HG03039 (cell line): ENCODE results near the gene LCE6A.
A peak's percentile ranks its signal among the peaks of the same experiment; 100 is the strongest.

Experiments used
- ATAC-seq: cut with Tn5 transposase; IDR thresholded peaks from one replicate; pipeline ENCODE4 v1.9.1; 2021; ENCODE audit warnings: mild to moderate bottlenecking, moderate library complexity; ENCODE audit not compliant: unreplicated experiment

Gene LCE6A

DNA sequence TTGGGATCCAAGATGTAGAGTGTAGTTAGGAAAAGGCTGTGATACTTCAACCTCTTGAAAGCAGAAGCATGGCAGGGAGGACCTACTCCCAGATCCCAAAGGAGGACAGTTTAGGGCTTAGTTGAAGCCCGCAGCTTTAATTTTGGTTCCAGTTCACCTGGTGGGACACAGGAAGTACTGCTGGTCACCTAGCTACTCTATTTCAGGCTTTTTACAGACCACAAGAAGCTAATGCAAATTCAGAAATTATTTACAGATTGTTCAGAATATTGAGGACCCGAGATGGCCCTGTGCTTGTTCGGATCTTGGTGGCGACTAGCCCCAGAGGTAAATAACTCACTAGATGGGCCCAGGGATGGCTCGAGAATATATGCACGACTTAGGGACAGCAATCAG lies 29.1 kb downstream of the LCE6A start:
- ATAC-seq: no peak

DNA sequence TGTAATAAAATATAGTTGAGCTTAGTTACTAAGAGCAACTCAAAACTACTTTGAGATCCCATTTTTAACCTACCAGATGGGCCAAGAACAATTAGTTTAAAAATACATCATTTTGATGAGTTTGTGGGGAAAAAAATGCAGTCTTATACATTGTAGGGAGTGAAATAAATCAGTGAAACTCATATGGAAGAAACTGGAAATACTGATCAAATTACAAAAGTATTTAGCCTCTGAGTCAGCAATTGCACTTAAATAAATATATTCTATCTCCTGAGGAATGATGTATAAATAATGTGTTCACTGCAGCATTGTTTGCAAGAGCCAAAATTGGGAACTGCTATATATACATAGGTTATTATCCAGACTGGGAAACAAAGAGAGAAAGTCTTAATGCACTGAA lies 30.8 kb downstream of the LCE6A start:
- ATAC-seq: no peak

GRCh38 chr1:152876827-152877226 lies 34.2 kb downstream of the LCE6A start:
- no peak for ATAC-seq

DNA sequence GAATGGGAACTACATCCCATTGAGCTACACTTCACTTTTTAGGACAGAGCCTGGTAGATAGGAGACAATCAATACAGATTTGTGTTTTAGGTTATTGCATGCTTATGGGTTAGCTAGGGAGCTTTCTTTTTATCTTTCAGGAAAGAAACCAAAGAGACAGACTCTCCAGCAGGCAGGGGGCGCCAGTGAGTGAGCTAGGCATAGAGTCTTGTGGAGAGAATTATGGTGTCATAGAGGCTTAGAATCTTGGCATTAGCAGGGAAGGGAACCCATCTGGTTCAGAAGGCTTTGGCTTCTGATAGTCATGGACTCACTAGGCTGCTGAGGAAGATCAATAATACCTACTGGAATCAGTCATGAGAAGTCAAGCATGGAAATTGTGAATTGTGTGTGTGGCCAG lies 35.4 kb downstream of the LCE6A start, which contains the start of gene SMCP:
Gene SMCP, plus strand, starts transcription at position 281 of the 400 bp plus-strand sequence. CDS start 6,101 bp downstream, outside the sequence.
- ATAC-seq: no peak

- no peak for ATAC-seq
Observed at GRCh38 chr1:152879559-152880198, 37.0 kb downstream of the LCE6A start.

- no peak for ATAC-seq
Observed at GRCh38 chr1:152880316-152880715, 37.7 kb downstream of the LCE6A start.

DNA sequence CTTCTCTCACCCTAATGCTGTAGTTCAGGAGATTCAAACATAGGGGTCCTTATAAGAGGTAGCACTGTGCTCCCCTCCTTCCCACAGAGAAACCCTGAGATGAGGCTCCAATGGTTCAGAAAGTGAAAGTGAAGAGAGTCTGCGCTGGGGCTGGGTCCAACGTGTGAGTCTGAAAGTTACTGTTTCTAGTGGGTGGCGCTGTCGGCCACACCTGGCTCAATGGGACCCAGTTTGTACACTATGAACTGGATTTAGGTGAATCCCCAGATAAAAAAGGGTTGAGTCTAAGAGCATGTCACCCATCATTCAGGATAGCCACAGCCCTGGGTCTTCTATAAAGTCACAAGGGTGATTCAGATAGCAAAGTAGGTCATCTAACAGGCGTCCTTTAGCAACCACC lies 38.3 kb downstream of the LCE6A start:
- ATAC-seq: peak; percentile 59

DNA sequence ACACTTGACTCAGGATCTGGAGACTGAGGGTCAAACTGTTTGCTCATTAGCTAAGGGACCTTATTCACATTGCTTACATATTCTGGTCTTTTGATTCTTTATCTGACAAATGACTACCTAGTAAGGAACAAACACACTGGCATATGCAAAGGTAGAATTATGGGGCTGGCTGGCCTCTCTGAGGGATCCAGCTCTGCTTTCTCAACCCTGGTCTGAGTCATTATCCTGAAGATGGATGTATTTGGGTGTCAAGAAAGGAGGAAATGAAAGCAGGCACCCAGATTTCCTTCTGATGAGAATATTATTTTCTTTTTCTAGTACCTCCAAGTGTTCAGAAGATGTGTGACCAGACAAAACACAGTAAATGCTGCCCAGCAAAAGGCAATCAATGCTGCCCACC lies 41.4 kb downstream of the LCE6A start:
- no peak for ATAC-seq

GRCh38 chr1:152884506-152884905 lies 41.9 kb downstream of the LCE6A start:
- no peak for ATAC-seq

- ATAC-seq: no peak
Observed at GRCh38 chr1:152884966-152885624, 42.4 kb downstream of the LCE6A start.

DNA sequence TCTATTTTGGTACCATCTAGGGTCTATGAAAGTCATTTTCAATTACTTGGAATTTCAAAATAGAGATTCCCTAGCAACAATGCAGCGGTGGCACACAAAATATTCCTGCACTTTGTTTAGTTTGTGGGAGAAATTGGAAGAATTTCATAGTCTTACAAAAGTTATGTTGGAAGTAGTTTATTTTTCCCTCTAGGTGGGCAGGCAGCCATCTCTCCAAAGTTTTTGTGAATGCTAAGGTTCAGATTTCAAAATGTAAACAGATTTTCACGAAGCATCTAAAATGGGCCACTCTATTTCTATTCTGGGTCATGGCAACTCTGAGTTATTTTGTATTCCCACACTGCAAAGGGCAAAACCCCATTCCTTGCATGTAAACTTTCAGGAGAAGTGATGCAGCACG lies 43.4 kb downstream of the LCE6A start:
- no peak for ATAC-seq

- no peak for ATAC-seq
Observed at GRCh38 chr1:152886758-152887409, 44.2 kb downstream of the LCE6A start.

GRCh38 chr1:152888126-152888525 lies 45.5 kb downstream of the LCE6A start:
- ATAC-seq: no peak
